ENCODE measurements around the gene B3GNT2.

Gene B3GNT2

DNA sequence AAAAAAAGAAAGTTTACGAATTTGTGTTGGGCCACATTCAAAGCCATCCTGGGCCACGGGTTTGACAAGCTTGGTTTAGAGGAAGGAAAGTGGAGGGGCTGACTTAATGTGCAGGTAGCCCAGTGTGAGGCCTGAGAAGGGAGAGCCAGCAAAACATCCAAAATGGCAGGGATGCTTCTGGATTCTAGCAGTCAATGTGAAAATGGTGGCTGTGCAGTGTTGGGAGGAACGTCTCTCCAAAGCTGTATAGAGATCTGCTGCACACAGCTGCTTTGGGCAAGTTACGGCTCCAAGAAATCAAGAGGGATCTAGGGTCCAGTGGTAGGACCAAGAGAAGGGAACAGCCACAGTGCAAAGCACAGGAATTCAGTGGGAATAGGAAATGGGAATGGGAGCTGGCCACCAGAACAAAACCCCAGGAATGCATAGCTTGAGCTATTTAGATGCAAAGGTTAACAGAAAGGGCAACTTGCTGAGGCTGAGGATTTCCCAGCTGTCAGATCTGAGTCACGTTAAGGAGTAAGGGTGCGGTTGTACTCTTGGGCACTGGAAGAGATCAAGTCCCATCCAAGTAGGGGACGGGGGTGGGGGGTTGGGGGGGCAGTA is 70.6 kb downstream of the B3GNT2 start:
- no peak for TF ChIP-seq GATA2 (IDR thresholded peaks at IDR 0.05; ENCODE audit: low read depth, low read length)
- TF ChIP-seq GATA3 (IDR thresholded peaks at IDR 0.05; ENCODE audit: low read depth, low read length) = no peak

DNA sequence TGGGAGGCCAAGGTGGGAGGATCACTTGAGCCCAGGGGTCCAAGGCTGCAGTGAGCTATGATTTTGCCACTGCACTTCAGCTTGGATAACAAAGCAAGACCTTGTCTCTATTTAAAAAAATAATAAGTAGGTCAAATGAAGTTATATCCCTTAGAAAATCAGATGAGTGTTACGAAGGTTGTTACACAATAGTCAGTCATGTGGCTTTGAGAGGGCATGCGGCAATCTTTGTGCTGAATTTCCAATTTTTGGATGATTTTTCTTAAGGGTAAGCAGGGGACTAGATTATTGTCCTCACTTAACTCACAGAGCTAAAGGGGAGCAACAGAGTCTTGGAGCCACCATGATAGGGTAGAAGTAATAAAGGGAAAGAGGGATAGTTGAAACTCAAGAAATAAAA is 71.8 kb downstream of the B3GNT2 start:
- no peak for TF ChIP-seq GATA3 (IDR thresholded peaks at IDR 0.05; ENCODE audit: low read depth, low read length)
- no peak for TF ChIP-seq GATA2 (IDR thresholded peaks at IDR 0.05; ENCODE audit: low read depth, low read length)

DNA sequence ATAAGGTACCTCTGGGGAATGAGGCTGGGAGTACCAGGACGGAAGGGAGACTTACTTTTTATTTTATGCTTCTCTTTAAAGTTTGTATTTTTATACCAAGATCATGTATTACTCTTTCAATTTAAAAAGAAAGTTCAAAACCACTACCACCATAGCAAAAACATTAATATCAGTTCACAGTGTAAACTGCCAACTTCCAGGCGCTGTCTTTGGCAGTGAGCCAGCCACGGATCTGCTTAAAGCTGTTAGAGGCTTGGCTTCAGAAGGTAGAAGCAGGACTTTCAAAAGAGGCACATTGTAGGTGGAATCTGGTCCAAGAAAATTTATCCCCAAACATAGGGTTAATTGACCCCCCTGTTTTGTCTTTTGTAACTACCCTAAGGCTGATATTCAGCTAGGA is 74.8 kb downstream of the B3GNT2 start:
- TF ChIP-seq GATA3 (IDR thresholded peaks at IDR 0.05; ENCODE audit: low read depth, low read length) (no peak), GATA2 (IDR thresholded peaks at IDR 0.05; ENCODE audit: low read depth, low read length) (no peak)

Data from SH-SY5Y (cell line).